ENCODE measurements around the gene TMEM94. TPM values are rescaled to one million over a fixed set of nuclear protein-coding genes. Genes with fewer than 3 reads are reported as not detected.

The TMEM94 gene
- total and polyA plus RNA-seq, 2 of the 13 experiments (the other 11 are each of a cell fraction or from before 2014, with no cell fraction given): 32.6 to 134 TPM

GRCh38 chr17:75459590-75460267 is 3.3 kb downstream of the TMEM94 start (continued):
- TF ChIP-seq CSRNP1 (CRISPR knock-in tag; IDR thresholded peaks at IDR 0.05) (no peak), E2F5 (CRISPR knock-in tag; conservative IDR thresholded peaks at IDR 0.05) (no peak), NFKB2 (CRISPR knock-in tag; IDR thresholded peaks at IDR 0.05; ENCODE audit: borderline replicate concordance) (no peak), ZNF773 (CRISPR knock-in tag; IDR thresholded peaks at IDR 0.05; ENCODE audit: borderline replicate concordance) (no peak), IKZF5 (CRISPR knock-in tag; IDR thresholded peaks at IDR 0.05) (peak; percentile 80), ATM (IDR thresholded peaks at IDR 0.05; ENCODE audit: borderline replicate concordance) (no peak), ZNF18 (CRISPR knock-in tag; IDR thresholded peaks at IDR 0.05; ENCODE audit: insufficient replicate concordance) (peak; percentile 28), ELK4 (CRISPR knock-in tag; IDR thresholded peaks at IDR 0.05; ENCODE audit: borderline replicate concordance) (no peak), ATAD3A (CRISPR knock-in tag; IDR thresholded peaks at IDR 0.05) (no peak), ZNF318 (CRISPR knock-in tag; IDR thresholded peaks at IDR 0.05) (no peak), POLR2AphosphoS5 (IDR thresholded peaks at IDR 0.05; ENCODE audit: low read depth, low read length) (peak; percentile 79; the same call in 1 of the 2 replicates), HNRNPUL1 (IDR thresholded peaks at IDR 0.05; ENCODE audit: low read depth, low read length) (no peak), KAT7 (CRISPR knock-in tag; IDR thresholded peaks at IDR 0.05; ENCODE audit: borderline replicate concordance) (no peak; the same call in 1 of the 2 replicates)

All from HepG2 (cell line).